Body of pancreas (tissue), 4 donors: ENCODE data around the gene GPR4. TPM values are rescaled to one million over a fixed set of nuclear protein-coding genes. Genes with fewer than 3 reads are reported as not detected.

Experiments used
- ATAC-seq: fragments of 150-250 bp; one replicate; pipeline ENCODE4 v1.9.1; 2016
- DNase-seq, 4 donors: peaks; one replicate each; pipeline ENCODE4 v3.0.0-alpha.2; 2019
- H3K27ac ChIP-seq, 4 donors: fragments of 200-600 bp; sonication (generic); 1 replicate in 3 of 4; 2 replicates in 1 of 4; pipeline versions ENCODE4 v1.5.1 to v1.6.1; 2016 to 2019; ENCODE audit warnings: mild to moderate bottlenecking in 1 of 4, mixed read lengths in 1 of 4, moderate library complexity in 1 of 4
- H3K27me3 ChIP-seq, 2 donors: fragments of 200-600 bp; sonication (generic); one replicate each; pipeline ENCODE4 v1.6.0; 2016; ENCODE audit warnings: mild to moderate bottlenecking in 1 of 2
- H3K36me3 ChIP-seq, 2 donors: fragments of 200-600 bp; sonication (generic); replicated peaks in 1 of 2; 2 replicates each; pipeline ENCODE4 v1.5.1; 2016; ENCODE audit warnings: low read depth in 2 of 2; ENCODE audit not compliant: insufficient read depth in 1 of 2
- H3K4me1 ChIP-seq: fragments of 200-600 bp; sonication (generic); one replicate; pipeline ENCODE4 v1.6.0; 2016
- H3K4me3 ChIP-seq, 2 donors: fragments of 200-600 bp; sonication (generic); 1 replicate in 1 of 2; 2 replicates in 1 of 2; pipeline ENCODE4 v1.5.1; 2016 to 2019
- H3K9me3 ChIP-seq, 3 donors: fragments of 200-600 bp; sonication (generic); 1 replicate in 2 of 3; 2 replicates in 1 of 3; pipeline ENCODE4 v1.5.1; 2016
- POLR2A ChIP-seq, 3 donors: fragments of 450-650 bp; IDR thresholded peaks; one replicate each; pipeline ENCODE4 v1.6.1; 2016; ENCODE audit warnings: antibody characterized with exemption in 3 of 3, mild to moderate bottlenecking in 2 of 3
- WGBS, 2 donors: methylation state at CpG; one replicate each; pipeline ENCODE4 v1.1.5; 2017; 5-methylcytosine and 5-hydroxymethylcytosine counted together
- intact Hi-C: fragments of 100-400 bp; cut with DNase I; formaldehyde crosslinking; loops from one replicate; pipeline ENCODE4 v1.15.1; 2023
- total RNA-seq, 2 donors: library from RNA; depleted of rRNA; stranded (reverse); fragments of >200 nt; gene quantifications; one replicate each; pipeline ENCODE4 v1.1.0, GENCODE V29; 2016
- TF ChIP-seq, protein P1 (sequence below), 7 experiments: fragments of 450-650 bp in 4 of 7; fragments of 200-600 bp in 3 of 7; sonication (generic) in 3 of 7; IDR thresholded peaks; one replicate each; pipeline ENCODE4 v1.5.1; 2016 to 2019; ENCODE audit warnings: antibody characterized with exemption in 7 of 7

Gene GPR4
- total RNA-seq, 2 donors from 2014 or later = 0.99 to 1.3 TPM

DNA sequence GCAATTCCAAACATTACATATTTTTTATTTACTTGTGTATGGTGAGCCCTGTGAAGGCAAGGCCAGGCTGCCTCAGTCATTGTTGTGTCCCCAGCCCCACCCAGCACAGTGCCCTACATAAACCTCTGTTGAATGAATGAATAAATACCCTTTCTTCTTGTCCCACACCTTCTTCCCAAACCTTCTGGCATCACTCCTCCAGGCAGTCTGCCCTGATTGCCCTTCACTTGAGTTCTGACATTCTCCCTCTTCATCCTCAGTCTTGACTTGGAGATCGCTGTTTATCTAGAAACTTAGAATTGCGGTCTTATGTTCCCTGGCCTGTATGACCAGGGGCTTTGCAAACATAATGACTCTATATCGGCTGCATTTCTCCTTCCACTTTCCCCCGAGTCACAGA, 12.2 kb downstream of the GPR4 start:
- Histone ChIP-seq H3K27me3 (no peaks in the 10 kb centered on the region), H3K9me3 (no peaks in the 10 kb centered on the region), H3K4me3 (no peak overlapping the region), H3K36me3 (no peaks in the 10 kb centered on the region), H3K4me1 (peaks cover 9% of the 10 kb centered on the region), H3K27ac (no peak overlapping the region)
- WGBS, 2 donors = 75 to 86% methylated on average over 4 of the region's 4 CpGs
- TF ChIP-seq POLR2A (IDR thresholded peaks at IDR 0.05) = no peak
- TF ChIP-seq, protein P1, sequence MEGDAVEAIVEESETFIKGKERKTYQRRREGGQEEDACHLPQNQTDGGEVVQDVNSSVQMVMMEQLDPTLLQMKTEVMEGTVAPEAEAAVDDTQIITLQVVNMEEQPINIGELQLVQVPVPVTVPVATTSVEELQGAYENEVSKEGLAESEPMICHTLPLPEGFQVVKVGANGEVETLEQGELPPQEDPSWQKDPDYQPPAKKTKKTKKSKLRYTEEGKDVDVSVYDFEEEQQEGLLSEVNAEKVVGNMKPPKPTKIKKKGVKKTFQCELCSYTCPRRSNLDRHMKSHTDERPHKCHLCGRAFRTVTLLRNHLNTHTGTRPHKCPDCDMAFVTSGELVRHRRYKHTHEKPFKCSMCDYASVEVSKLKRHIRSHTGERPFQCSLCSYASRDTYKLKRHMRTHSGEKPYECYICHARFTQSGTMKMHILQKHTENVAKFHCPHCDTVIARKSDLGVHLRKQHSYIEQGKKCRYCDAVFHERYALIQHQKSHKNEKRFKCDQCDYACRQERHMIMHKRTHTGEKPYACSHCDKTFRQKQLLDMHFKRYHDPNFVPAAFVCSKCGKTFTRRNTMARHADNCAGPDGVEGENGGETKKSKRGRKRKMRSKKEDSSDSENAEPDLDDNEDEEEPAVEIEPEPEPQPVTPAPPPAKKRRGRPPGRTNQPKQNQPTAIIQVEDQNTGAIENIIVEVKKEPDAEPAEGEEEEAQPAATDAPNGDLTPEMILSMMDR (IDR thresholded peaks at IDR 0.05) = no peak
- intact Hi-C loops = loop anchor here (5.0 kb wide), 1 partner anchor 53 kb away; no protein-coding TSS in a partner anchor
- DNase-seq = no peak
- ATAC-seq = no peak

DNA sequence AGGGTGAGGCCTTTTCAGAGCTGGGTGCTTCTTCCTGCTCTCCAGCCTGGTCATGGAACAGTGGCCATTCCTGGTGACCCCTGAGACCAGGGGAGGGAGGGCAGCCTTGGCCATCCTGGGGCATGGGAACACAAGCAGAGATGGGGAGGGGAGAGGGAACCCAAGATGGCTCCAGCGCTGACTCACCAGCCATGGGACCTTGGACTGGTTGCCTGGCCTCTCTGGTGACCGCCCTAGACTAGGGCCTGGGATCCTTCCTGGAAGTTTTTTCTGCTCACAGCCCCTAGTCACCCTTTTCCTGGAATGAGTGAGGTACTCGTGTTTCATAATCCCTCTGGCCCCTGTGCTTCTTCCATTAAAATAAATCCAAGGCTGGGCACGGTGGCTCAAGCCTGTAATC, 14.1 kb downstream of the GPR4 start:
- Histone ChIP-seq H3K36me3 (no peaks in the 10 kb centered on the region), H3K4me1 (peaks cover 18% of the 10 kb centered on the region), H3K27ac (no peak overlapping the region), H3K4me3 (no peak overlapping the region), H3K9me3 (no peaks in the 10 kb centered on the region), H3K27me3 (no peaks in the 10 kb centered on the region)
- intact Hi-C loops = loop anchor here (5.0 kb wide), 1 partner anchor 54 kb away; no protein-coding TSS in a partner anchor
- no peak for ATAC-seq
- DNase-seq = no peak
- TF ChIP-seq, protein P1 (IDR thresholded peaks at IDR 0.05) = no peak
- TF ChIP-seq POLR2A (IDR thresholded peaks at IDR 0.05) = no peak
- 34 to 71% methylated on average over 2 to 4 of the region's 4 CpGs for WGBS, 2 donors

DNA sequence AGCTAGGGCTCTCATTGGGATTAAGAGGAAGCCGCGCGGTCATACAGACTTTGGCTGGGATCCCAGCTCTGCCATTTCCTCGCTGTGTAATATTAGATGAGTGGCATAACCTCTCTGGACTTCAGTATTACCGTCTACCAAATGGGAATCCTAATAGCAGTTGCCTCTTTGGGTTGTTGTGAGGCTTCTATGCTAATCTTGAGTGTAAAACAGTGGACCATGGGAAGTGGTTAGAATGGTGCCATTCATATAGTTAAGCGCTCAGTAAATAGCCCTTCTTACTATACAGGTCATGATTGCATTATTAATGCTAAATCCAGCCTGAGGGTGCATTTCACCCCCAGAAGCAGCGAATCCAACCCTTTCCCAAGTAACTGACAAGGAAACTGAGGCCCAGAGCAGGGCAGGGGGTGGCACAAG, 16.8 kb downstream of the GPR4 start:
- Histone ChIP-seq H3K4me1 (peaks cover 13% of the 10 kb centered on the region), H3K9me3 (no peaks in the 10 kb centered on the region), H3K27me3 (no peaks in the 10 kb centered on the region), H3K36me3 (no peaks in the 10 kb centered on the region), H3K27ac (peak overlapping the region; percentile 91 to 99 (median 98)), H3K4me3 (peak overlapping the region in 1 of 2 donors; percentile 38)
- 22 to 26% methylated on average over 7 of the region's 7 CpGs for WGBS, 2 donors
- intact Hi-C loops = loop anchor here (5.0 kb wide), 1 partner anchor 57 kb away; no protein-coding TSS in a partner anchor
- peak; percentile 0 for ATAC-seq
- DNase-seq = no peak
- TF ChIP-seq, protein P1 (IDR thresholded peaks at IDR 0.05) = no peak
- no peak for TF ChIP-seq POLR2A (IDR thresholded peaks at IDR 0.05)

DNA sequence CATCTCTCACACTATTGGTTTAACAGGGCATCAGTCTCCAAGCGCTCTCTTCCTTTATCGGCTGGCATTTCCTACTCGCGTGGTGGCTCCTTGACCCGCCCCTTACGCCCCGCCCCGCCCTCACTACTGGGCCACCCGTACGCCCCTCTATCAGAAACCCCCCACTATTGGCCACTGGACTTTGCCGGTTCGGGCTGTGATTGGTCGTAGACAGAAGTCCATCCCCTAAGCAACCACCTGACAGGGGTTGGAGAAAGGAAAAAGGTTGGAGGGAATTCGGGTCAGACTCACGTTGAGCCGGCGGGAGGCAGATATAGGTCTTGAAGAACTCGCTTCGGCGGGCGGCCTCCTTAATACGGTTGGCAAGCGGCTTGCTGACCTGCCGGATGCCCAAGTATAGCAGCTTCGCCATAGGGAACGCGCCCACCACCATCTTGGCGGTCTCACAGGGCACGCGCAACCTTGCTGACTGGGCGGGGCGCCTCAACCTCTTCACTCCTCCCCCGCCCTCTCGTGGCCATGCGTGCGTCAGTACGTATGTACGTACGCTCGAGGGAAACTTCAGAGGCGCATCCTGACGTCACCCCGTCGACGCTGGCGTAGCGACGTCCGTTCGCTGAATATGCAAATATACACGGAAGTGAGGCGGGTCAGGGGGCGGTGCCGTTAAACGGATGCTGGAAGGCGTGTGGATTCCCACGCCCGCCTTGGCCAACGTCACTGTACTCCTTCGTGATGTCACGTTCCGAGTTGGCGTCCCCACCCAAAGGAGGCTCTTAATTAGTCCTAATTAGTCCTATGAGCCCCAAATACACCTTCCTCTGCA, 17.5 kb downstream of the GPR4 start, which contains the start of gene OPA3:
Gene OPA3, minus strand, starts transcription at position 471 of the 826 bp plus-strand sequence. Its CDS starts 38 bp downstream, at position 433.
- no peaks in the 10 kb centered on the region for H3K36me3 ChIP-seq
- no peaks in the 10 kb centered on the region for H3K9me3 ChIP-seq
- H3K4me1 ChIP-seq = peaks cover 13% of the 10 kb centered on the region
- ATAC-seq (peak; percentile 93), DNase-seq (peak; percentile 100)
- H3K27me3 ChIP-seq = no peaks in the 10 kb centered on the region
- intact Hi-C loops = loop anchor here (5.0 kb wide), 1 partner anchor 58 kb away; no protein-coding TSS in a partner anchor
- TF ChIP-seq, protein P1 (IDR thresholded peaks at IDR 0.05) = peak in 3 of 7 experiments; percentile 26 to 45 (median 31)
- peak; percentile 46 to 90 (median 88) for TF ChIP-seq POLR2A (IDR thresholded peaks at IDR 0.05)
- peak within 1 kb of the TSS; percentile 13 to 46 for H3K4me3 ChIP-seq
- H3K27ac ChIP-seq = peak within 1 kb of the TSS; percentile 91 to 99 (median 98)
- 1% methylated on average over 13 to 63 of the region's 63 CpGs for WGBS, 2 donors
